ENCODE results near the gene OCIAD1.
A peak's percentile ranks its signal among the peaks of the same experiment; 100 is the strongest.

The OCIAD1 gene

DNA sequence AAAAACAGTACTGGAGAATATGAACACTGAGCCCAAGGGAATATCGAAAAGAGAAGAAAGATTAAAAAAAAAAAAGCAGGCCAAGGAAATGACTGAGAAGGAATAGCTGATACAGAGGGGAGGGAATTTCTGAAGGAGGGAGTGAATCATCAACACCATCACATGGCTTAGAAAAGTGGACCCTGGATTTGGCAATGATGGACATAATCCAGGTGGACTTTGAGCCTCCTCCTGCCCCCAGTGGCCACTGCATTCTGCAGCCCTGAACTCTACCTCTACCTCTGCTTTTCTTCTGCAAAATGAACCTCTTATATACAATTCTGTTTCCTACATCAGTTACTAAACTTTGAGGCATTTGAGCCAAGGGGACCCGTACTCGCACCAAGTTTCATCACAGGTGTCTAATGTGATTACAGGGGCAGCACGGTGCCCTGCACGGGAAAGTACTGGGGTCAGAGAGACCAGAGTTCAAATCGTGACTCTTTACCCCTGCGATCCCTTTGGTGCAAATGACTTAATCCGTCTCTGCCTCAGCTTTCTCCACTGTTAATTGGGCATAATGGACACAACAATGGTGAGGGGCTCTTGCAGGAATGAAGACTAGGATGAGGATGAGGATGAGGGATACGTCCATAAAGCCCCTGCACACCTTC is 74.6 kb downstream of the OCIAD1 start:
- TF ChIP-seq, protein P1, sequence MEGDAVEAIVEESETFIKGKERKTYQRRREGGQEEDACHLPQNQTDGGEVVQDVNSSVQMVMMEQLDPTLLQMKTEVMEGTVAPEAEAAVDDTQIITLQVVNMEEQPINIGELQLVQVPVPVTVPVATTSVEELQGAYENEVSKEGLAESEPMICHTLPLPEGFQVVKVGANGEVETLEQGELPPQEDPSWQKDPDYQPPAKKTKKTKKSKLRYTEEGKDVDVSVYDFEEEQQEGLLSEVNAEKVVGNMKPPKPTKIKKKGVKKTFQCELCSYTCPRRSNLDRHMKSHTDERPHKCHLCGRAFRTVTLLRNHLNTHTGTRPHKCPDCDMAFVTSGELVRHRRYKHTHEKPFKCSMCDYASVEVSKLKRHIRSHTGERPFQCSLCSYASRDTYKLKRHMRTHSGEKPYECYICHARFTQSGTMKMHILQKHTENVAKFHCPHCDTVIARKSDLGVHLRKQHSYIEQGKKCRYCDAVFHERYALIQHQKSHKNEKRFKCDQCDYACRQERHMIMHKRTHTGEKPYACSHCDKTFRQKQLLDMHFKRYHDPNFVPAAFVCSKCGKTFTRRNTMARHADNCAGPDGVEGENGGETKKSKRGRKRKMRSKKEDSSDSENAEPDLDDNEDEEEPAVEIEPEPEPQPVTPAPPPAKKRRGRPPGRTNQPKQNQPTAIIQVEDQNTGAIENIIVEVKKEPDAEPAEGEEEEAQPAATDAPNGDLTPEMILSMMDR (IDR thresholded peaks at IDR 0.05): peak; percentile 41
- no peak for TF ChIP-seq ZFX (IDR thresholded peaks at IDR 0.05; ENCODE audit: borderline replicate concordance)
- no peak overlapping the region for H3K27ac ChIP-seq

DNA sequence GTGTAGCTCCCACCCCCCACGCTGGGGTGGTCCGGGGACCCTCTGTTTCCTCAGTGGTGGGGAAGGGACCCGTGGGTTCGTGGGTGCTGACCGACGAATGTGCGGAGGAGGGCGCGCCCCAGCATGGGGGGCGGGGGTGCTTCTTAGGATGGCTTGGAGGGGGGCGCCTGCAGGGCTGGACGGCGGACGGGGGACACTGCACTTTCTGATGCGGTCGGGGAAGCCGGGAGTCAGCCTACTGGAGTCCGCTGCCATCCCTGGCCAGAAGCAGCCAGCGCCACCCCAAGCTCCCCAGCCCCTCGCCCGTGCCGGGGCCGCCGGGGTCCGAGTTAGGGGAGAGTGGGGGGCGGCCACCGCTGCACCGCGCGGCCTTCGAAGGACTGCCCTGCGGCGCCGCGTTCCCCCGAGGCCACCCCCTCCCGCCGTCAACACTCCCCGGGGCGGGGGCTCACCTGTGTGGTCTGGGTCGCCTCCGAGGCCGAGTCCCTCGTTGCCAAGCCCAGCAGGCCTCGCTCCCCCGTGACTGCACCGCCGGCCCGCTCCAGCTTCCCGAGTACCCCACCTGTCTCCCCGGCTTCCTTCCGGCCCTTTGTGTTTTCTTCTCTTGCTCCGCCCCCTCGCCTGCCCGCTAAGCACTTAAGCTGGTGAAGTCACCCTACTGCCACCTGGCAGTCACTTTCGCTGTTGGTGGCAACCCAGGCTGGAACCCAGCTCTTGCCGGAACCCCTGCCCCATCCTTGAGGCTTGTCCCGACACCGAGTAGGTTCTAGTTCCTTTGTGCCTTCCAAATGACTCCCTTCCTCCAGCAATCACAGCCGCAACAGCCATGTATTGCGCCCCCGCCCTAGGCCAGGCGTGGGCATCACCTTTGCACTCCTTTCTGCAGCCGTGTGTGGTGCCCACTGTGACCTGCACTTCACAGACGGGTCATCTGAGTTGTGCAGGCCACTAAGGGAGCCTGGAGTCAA is 75.6 kb downstream of the OCIAD1 start, which contains the start of gene OCIAD2:
Gene OCIAD2 (minus strand): TSS at position 569 of the 968 bp plus-strand sequence. CDS start 2,225 bp downstream, outside the sequence.
- TF ChIP-seq, protein P1 (IDR thresholded peaks at IDR 0.05): peak; percentile 45
- no peak for TF ChIP-seq ZFX (IDR thresholded peaks at IDR 0.05; ENCODE audit: borderline replicate concordance)
- no peak within 1 kb of the TSS for H3K27ac ChIP-seq

DNA sequence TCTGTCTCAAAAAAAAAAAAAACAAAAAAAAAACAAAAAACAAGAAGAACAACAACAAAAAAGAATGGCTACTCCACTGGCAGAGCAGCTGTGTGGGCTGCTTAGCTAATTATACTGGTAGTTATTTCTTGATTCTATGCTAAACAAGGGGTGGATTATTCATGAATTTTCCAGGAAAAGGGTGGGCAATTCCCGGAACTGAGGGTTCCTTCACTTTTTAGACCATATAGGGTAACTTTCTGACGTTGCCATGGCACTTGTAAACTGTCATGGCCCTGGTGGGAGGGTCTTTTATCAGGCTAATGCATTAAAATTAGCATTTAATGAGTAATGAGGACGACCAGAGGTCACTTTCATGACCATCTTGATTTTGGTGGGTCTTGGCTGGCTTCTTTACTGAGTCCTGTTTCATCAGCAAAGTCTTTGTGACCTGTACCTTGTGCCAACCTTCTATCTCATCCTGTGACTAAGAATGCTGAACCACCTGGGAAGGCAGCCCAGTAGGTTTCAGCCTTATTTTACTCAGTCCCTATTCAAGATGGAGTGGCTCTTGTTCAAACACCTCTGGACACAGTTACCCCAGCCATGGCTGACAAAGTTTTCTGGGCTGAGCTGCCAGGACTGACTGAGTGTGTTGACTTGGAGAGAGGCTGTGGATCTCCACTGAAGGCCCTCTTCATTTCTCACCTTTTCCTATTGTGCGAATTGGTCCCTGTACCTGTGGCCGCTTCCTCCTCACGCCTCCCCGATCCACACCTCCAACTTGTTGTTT is 77.0 kb downstream of the OCIAD1 start:
- TF ChIP-seq ZFX (IDR thresholded peaks at IDR 0.05; ENCODE audit: borderline replicate concordance): no peak
- TF ChIP-seq, protein P1 (IDR thresholded peaks at IDR 0.05): no peak
- no peak overlapping the region for H3K27ac ChIP-seq

DNA sequence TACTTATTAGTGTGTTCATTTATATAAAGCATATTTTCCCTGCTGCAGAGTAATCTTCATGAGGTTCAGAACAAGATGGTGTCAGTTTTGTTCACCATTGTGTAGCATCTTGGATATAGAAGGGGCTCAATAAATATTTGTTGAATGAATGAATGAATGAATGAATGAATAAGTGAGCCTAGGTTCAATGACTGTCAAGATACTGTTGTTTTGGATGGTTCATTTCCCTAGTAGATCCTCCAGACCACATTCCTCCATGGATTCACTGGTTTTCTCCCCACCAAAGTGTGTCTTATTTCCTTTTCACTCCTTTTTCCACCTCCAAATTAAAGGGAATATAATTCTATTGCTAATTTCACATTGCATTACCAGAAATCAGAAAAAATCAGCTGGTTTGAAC is 77.8 kb downstream of the OCIAD1 start:
- no peak for TF ChIP-seq ZFX (IDR thresholded peaks at IDR 0.05; ENCODE audit: borderline replicate concordance)
- TF ChIP-seq, protein P1 (IDR thresholded peaks at IDR 0.05): no peak
- no peak overlapping the region for H3K27ac ChIP-seq

DNA sequence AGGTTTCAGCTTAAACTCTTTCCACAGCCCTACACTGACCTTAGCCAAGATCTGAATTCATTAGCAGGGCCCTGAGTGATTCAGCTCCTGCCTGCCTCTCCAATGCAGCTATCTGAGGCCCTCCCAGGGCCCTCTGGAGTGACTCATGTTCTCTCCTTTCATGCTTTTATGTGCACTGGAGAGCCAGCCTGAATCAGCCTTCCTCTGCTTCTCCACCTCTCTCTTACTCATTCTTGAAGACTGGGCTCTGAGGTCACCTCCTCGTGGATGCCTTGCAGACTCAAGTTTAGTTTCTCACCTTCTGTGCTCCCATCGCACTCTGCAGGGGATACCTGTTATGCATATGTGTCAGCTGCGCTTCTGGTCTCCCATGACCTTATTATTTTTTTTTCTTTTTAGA is 78.8 kb downstream of the OCIAD1 start:
- H3K27ac ChIP-seq: no peak overlapping the region
- TF ChIP-seq, protein P1 (IDR thresholded peaks at IDR 0.05): no peak

DNA sequence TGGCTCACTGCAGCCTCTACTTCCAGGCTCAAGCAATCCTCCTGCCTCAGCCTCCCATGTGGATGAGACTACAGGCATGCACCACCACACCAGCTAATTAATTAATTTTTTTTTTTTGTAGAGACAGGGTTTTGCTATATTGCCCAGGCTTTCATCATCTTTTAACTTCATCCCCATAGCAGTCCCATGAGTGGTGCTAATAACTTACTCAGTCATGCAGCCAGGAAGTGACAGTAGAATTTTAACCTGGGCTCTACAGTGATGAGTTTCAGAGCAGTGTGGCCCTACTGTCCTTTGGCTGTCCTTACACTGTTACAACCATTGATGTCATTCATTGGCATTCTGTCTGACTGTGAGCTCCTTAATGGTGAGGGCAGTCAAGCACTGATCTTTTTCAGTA is 79.6 kb downstream of the OCIAD1 start:
- H3K27ac ChIP-seq: no peak overlapping the region
- TF ChIP-seq, protein P1 (IDR thresholded peaks at IDR 0.05): no peak
- no peak for TF ChIP-seq ZFX (IDR thresholded peaks at IDR 0.05; ENCODE audit: borderline replicate concordance)

Data from 22Rv1 (cell line).